HepG2 (cell line): Measurements from ENCODE around the gene YBX2. TPM values are rescaled to one million over a fixed set of nuclear protein-coding genes. Genes with fewer than 3 reads are reported as not detected.

ENCODE experiments used
- ATAC-seq: fragments of 200-7000 bp; cut with Tn5 transposase; 3 replicates; pipeline ENCODE4 v1.9.1; 2020; ENCODE audit warnings: mild to moderate bottlenecking, moderate library complexity
- BruUV-seq: library from RNA; stranded (reverse); fragments of 400-500 nt; replicated peaks from 2 replicates; lab custom pipeline; 2021; lab: Mats Ljungman, UMichigan
- CTCF ChIA-PET: fragments of 300-600 bp; formaldehyde crosslinking; extraction: SDS; loops from one replicate; lab custom pipeline; 2021; ENCODE audit warnings: low total read pairs, inconsistent platforms, low intra/inter-chr PET ratio; lab: Yijun Ruan, JAX
- POLR2A ChIA-PET: fragments of 350-600 bp; sonication (Branson Sonifier 250); formaldehyde crosslinking; loops from one replicate; lab custom pipeline; 2020; ENCODE audit warnings: antibody characterized with exemption, inconsistent platforms; lab: Yijun Ruan, JAX
- DNase-seq: peaks from one replicate; pipeline ENCODE4 v3.0.0-alpha.2; 2015; ENCODE audit warnings: low spot score
- FAIRE-seq: peaks from 3 replicates; lab custom pipeline; 2011; peaks lifted over from hg19 to GRCh38; lab: Jason Lieb, UNC
- H2AFZ ChIP-seq: one replicate; pipeline ENCODE4 v1.6.1; 2011; ENCODE audit warnings: low read length, inconsistent platforms
- H3K27ac ChIP-seq: fragments of 300-600 bp; 3 replicates; pipeline ENCODE4 v1.8.0; 2011; ENCODE audit warnings: mixed run types, mild to moderate bottlenecking, mixed read lengths, low read length, inconsistent platforms; ENCODE audit not compliant: insufficient read depth; ENCODE audit errors: extremely low read length
- H3K27me3 ChIP-seq, 2 experiments: fragments of 200-600 bp in 1 of 2; 2 replicates in 1 of 2; 3 replicates in 1 of 2; pipeline versions ENCODE4 v1.6.0 to v1.8.0; 2011; ENCODE audit warnings: low read length in 2 of 2, mild to moderate bottlenecking in 2 of 2, moderate library complexity in 2 of 2, inconsistent platforms in 1 of 2; ENCODE audit not compliant: insufficient read depth in 2 of 2, control insufficient read depth in 1 of 2
- H3K36me3 ChIP-seq, 2 experiments: fragments of 200-600 bp in 1 of 2; replicated peaks in 1 of 2; 2 replicates in 1 of 2; 3 replicates in 1 of 2; pipeline versions ENCODE4 v1.5.1 to v1.8.0; 2011; ENCODE audit warnings: low read length in 2 of 2, inconsistent platforms in 1 of 2; ENCODE audit not compliant: insufficient read depth in 2 of 2, control insufficient read depth in 1 of 2
- H3K4me1 ChIP-seq: 2 replicates; pipeline ENCODE4 v1.5.1; 2012; ENCODE audit warnings: low read length, inconsistent platforms; ENCODE audit not compliant: insufficient read depth
- H3K4me2 ChIP-seq: 2 replicates; pipeline ENCODE4 v1.6.0; 2011; ENCODE audit warnings: low read depth, low read length, inconsistent platforms
- H3K4me3 ChIP-seq, 3 experiments: fragments of 200-600 bp in 1 of 3; sonication (generic), shearing (Covaris generic) in 1 of 3; replicated peaks in 1 of 3; 2 replicates each; pipeline ENCODE4 v1.5.1; 2011 to 2016; ENCODE audit warnings: low read length in 3 of 3, inconsistent platforms in 2 of 3, low read depth in 2 of 3, mild to moderate bottlenecking in 2 of 3, control low read depth in 1 of 3, mixed read lengths in 1 of 3; ENCODE audit not compliant: insufficient read depth in 1 of 3
- H3K79me2 ChIP-seq: one replicate; pipeline ENCODE4 v1.6.1; 2011; ENCODE audit warnings: low read length, inconsistent platforms; ENCODE audit not compliant: insufficient read depth
- H3K9ac ChIP-seq: 2 replicates; pipeline ENCODE4 v1.6.0; 2011; ENCODE audit warnings: mild to moderate bottlenecking, low read depth, low read length, inconsistent platforms; ENCODE audit not compliant: insufficient read depth
- H3K9me3 ChIP-seq: 2 replicates; pipeline ENCODE4 v1.5.1; 2012; ENCODE audit warnings: mild to moderate bottlenecking, low read length
- H4K20me1 ChIP-seq: 2 replicates; pipeline ENCODE4 v1.6.0; 2011; ENCODE audit warnings: inconsistent platforms, mild to moderate bottlenecking, low read length, moderate library complexity; ENCODE audit not compliant: insufficient read depth
- ATAD3A ChIP-seq: sonication (generic); formaldehyde crosslinking; IDR thresholded peaks from 2 replicates; pipeline ENCODE4 v1.4.0; 2020; ENCODE audit warnings: missing genetic modification reagents
- ATF4 ChIP-seq, 2 experiments: fragments of 450-650 bp in 1 of 2; sonication (generic) in 1 of 2; formaldehyde crosslinking; IDR thresholded peaks; 2 replicates each; pipeline versions ENCODE4 v1.5.0 to v1.8.0; 2020 to 2022; ENCODE audit warnings: mild to moderate bottlenecking in 1 of 2, missing genetic modification reagents in 1 of 2
- CBX5 ChIP-seq: sonication (generic); formaldehyde crosslinking; IDR thresholded peaks from 2 replicates; pipeline ENCODE4 v1.4.0; 2020; ENCODE audit warnings: missing genetic modification reagents, borderline replicate concordance
- DNMT3B ChIP-seq: conservative IDR thresholded peaks from 2 replicates; pipeline ENCODE4 v1.6.1; 2016; ENCODE audit warnings: missing biosample characterization, control low read depth
- SNAI1 ChIP-seq: sonication (generic); formaldehyde crosslinking; IDR thresholded peaks from 2 replicates; pipeline ENCODE4 v1.5.0; 2020; ENCODE audit warnings: mild to moderate bottlenecking, missing genetic modification reagents, borderline replicate concordance
- SPEN ChIP-seq: sonication (generic); formaldehyde crosslinking; IDR thresholded peaks from 2 replicates; pipeline ENCODE4 v1.5.1; 2020; ENCODE audit warnings: low read depth, mild to moderate bottlenecking, missing genetic modification reagents
- USF2 ChIP-seq, 2 experiments: sonication (generic) in 1 of 2; formaldehyde crosslinking in 1 of 2; IDR thresholded peaks; 2 replicates each; pipeline versions ENCODE4 v1.5.1 to v1.6.1; 2011 to 2020; ENCODE audit warnings: borderline replicate concordance in 1 of 2, low read depth in 1 of 2, low read length in 1 of 2, mild to moderate bottlenecking in 1 of 2, missing genetic modification reagents in 1 of 2, moderate library complexity in 1 of 2
- ZBTB4 ChIP-seq: sonication (generic); formaldehyde crosslinking; IDR thresholded peaks from 2 replicates; pipeline ENCODE4 v1.4.0; 2020; ENCODE audit warnings: missing genetic modification reagents, mild to moderate bottlenecking, borderline replicate concordance
- ZNF510 ChIP-seq: sonication (generic); formaldehyde crosslinking; IDR thresholded peaks from 2 replicates; pipeline ENCODE4 v1.4.0; 2020; ENCODE audit warnings: low read depth, mild to moderate bottlenecking, missing genetic modification reagents
- ZNF547 ChIP-seq: sonication (generic); formaldehyde crosslinking; IDR thresholded peaks from 2 replicates; pipeline ENCODE4 v1.5.1; 2020; ENCODE audit warnings: mild to moderate bottlenecking, missing genetic modification reagents
- ZNF652 ChIP-seq: IDR thresholded peaks from 2 replicates; pipeline ENCODE4 v1.6.1; 2016; ENCODE audit warnings: low read depth, borderline replicate concordance
- ZNF75D ChIP-seq: sonication (generic); formaldehyde crosslinking; IDR thresholded peaks from 2 replicates; pipeline ENCODE4 v1.8.1; 2023; ENCODE audit warnings: missing genetic modification reagents, mild to moderate bottlenecking, borderline replicate concordance
- ZNF761 ChIP-seq: sonication (generic); formaldehyde crosslinking; conservative IDR thresholded peaks from 2 replicates; pipeline ENCODE4 v1.4.0; 2020; ENCODE audit warnings: mild to moderate bottlenecking, missing genetic modification reagents
- ZNF776 ChIP-seq: sonication (generic); formaldehyde crosslinking; IDR thresholded peaks from 2 replicates; pipeline ENCODE4 v1.4.0; 2020; ENCODE audit warnings: mild to moderate bottlenecking, missing genetic modification reagents
- ZNF816 ChIP-seq: sonication (generic); formaldehyde crosslinking; IDR thresholded peaks from 2 replicates; pipeline ENCODE4 v1.8.0; 2022; ENCODE audit warnings: missing genetic modification reagents, mild to moderate bottlenecking, borderline replicate concordance
- WGBS: methylation state at CpG from one replicate; pipeline ENCODE4 v1.1.6; 2017; ENCODE audit warnings: low lambda C conversion rate; 5-methylcytosine and 5-hydroxymethylcytosine counted together
- in situ Hi-C: cut with HindIII; loops from 2 replicates; pipeline ENCODE4 v1.10.0; 2017; ENCODE audit warnings: low pct_unique_long_range_greater_than_20kb; ENCODE audit not compliant: extremely low pct_ligation_motif_present
- intact Hi-C: fragments of 100-400 bp; cut with micrococcal nuclease; formaldehyde crosslinking; loops from one replicate; pipeline ENCODE4 v1.10.0; 2022; ENCODE audit not compliant: unreplicated experiment
- polyA plus RNA-seq, 8 experiments: library from polyadenylated mRNA; depleted of rRNA in 3 of 8; stranded (reverse) in 7 of 8; unstranded in 1 of 8; fragments of >200 nt; fragmentation: Illumina TruSeq in 4 of 8; extraction: Trizol in 4 of 8; gene quantifications; 2 replicates each; pipeline versions ENCODE4 v1.2.1 to v1.2.3, GENCODE V29; 2011 to 2016; ENCODE audit warnings: low read depth in 4 of 8, missing spikeins in 1 of 8, mixed read lengths in 1 of 8; ENCODE audit not compliant: insufficient read depth in 1 of 8
- total RNA-seq, 5 experiments: library from RNA; depleted of rRNA; stranded (reverse); fragments of >200 nt; fragmentation: Illumina TruSeq; extraction: Trizol; gene quantifications; 2 replicates each; pipeline ENCODE4 v1.2.3, GENCODE V29; 2016; ENCODE audit warnings: low read depth in 1 of 5

YBX2 gene
- total and polyA plus RNA-seq, 2 of the 13 experiments (the other 11 are each of a cell fraction or from before 2014, with no cell fraction given) = 0.12 to 0.22 TPM

GRCh38 chr17:7241783-7242716 lies 52.4 kb downstream of the YBX2 start, which contains the start of gene GABARAP:
GABARAP (minus strand) TSS chr17:7242449; CDS start chr17:7242330, 119 bp downstream.
- H3K4me1 ChIP-seq = peaks cover 28% of the 10 kb centered on the region
- WGBS = 1% methylated on average over 44 of the region's 62 CpGs
- no peaks in the 10 kb centered on the region for H4K20me1 ChIP-seq
- peak; percentile 82 for DNase-seq
- ATAC-seq = peak; percentile 50
- FAIRE-seq = peak; percentile 84
- ChIA-PET CTCF (interaction anchor here (1.6 kb wide), 1 partner anchor 54 kb away, joined by 11 read pairs; no protein-coding TSS in a partner anchor), POLR2A (interaction anchor here (0.7 to 4.3 kb wide), 20 partner anchors 8 to 206 kb away, joined by 3 to 35 read pairs (median 5); partner anchors contain the start of genes ACADVL, ASGR1, ASGR2 and CTDNEP1)
- peak within 1 kb of the TSS; percentile 97 for H3K4me2 ChIP-seq
- in situ Hi-C loops = no loop called here
- peak within 1 kb of the TSS; percentile 73 for H2AFZ ChIP-seq
- H3K36me3 ChIP-seq = peaks cover 5 to 27% of the 10 kb centered on the region in 2 experiments; a peak in 4 of 5 replicates
- no peaks in the 10 kb centered on the region; a peak in 1 of 5 replicates for H3K27me3 ChIP-seq
- BruUV-seq = TSS peak; percentile 77
- peaks cover 40% of the 10 kb centered on the region for H3K79me2 ChIP-seq
- H3K9me3 ChIP-seq = no peaks in the 10 kb centered on the region
- intact Hi-C loops = loop anchor here (5.0 kb wide), 1 partner anchor 40 kb away; the partner anchor contains the start of gene SLC2A4
- H3K4me3 ChIP-seq = peak within 1 kb of the TSS; percentile 61 to 85 (median 68)
- H3K9ac ChIP-seq = peak within 1 kb of the TSS; percentile 92
- H3K27ac ChIP-seq = peak within 1 kb of the TSS; percentile 86
- TF ChIP-seq ZNF510 (CRISPR knock-in tag) = no peak
- TF ChIP-seq DNMT3B = no peak
- TF ChIP-seq ZNF816 (CRISPR knock-in tag) = no peak
- TF ChIP-seq ZNF761 = no peak
- TF ChIP-seq ATAD3A = no peak
- TF ChIP-seq ZNF776 (CRISPR knock-in tag) = peak; percentile 45; the same call in 1 of the 2 replicates
- no peak; the same call in 1 of the 2 replicates for TF ChIP-seq CBX5 (CRISPR knock-in tag)
- no peak for TF ChIP-seq ZNF75D (CRISPR knock-in tag)
- peak in 1 of 2 experiments; percentile 16; a peak in 1 of 4 replicates for TF ChIP-seq ATF4 (CRISPR knock-in tag; IDR thresholded peaks at IDR 0.05)
- peak; percentile 41; the same call in 1 of the 2 replicates for TF ChIP-seq SPEN (CRISPR knock-in tag)
- no peak for TF ChIP-seq SNAI1 (CRISPR knock-in tag)
- TF ChIP-seq ZNF547 = no peak; the same call in 1 of the 2 replicates
- TF ChIP-seq ZNF652 = no peak
- TF ChIP-seq ZBTB4 (CRISPR knock-in tag) = no peak
- TF ChIP-seq USF2 (IDR thresholded peaks at IDR 0.05; ENCODE audit: low read depth, low read length) = no peak
- no peak for TF ChIP-seq USF2 (CRISPR knock-in tag; IDR thresholded peaks at IDR 0.05; ENCODE audit: borderline replicate concordance)
